T-helper 17 cell (primary cell): ENCODE data around the gene EIF4G3. TPM values are rescaled to one million over a fixed set of nuclear protein-coding genes. Genes with fewer than 3 reads are reported as not detected.
"Not testable (repeated sequence)": the region's sequence is repeated elsewhere in the genome, so short reads cannot be mapped to it uniquely, and the experiment has no call there.

Source experiments
- ATAC-seq: fragments of 150-1000 bp; cut with Tn5 transposase; 2 replicates; pipeline ENCODE4 v1.10.0; 2021; ENCODE audit warnings: mild to moderate bottlenecking, moderate library complexity
- DNase-seq, 3 donors: peaks; one replicate each; pipeline versions ENCODE4 v3.0.0 to v3.0.0-alpha.2; 2020 to 2021
- H3K9me3 ChIP-seq: one replicate; pipeline ENCODE4 v1.7.0; 2013; ENCODE audit warnings: low read length, mild to moderate bottlenecking; ENCODE audit not compliant: control insufficient read depth, poor library complexity, severe bottlenecking
- H3K27ac Mint-ChIP-seq: one replicate; pipeline ENCODE4 v1.8.0; 2022; ENCODE audit warnings: mild to moderate bottlenecking, moderate library complexity, mixed read lengths
- H3K27me3 Mint-ChIP-seq: one replicate; pipeline ENCODE4 v1.8.0; 2022; ENCODE audit warnings: mixed read lengths
- H3K36me3 Mint-ChIP-seq: one replicate; pipeline ENCODE4 v1.8.0; 2022; ENCODE audit warnings: low read depth, mixed read lengths
- H3K4me1 Mint-ChIP-seq: one replicate; pipeline ENCODE4 v1.8.0; 2022; ENCODE audit warnings: mild to moderate bottlenecking, mixed read lengths
- H3K4me3 Mint-ChIP-seq: one replicate; pipeline ENCODE4 v1.8.0; 2022; ENCODE audit warnings: mild to moderate bottlenecking, moderate library complexity, mixed read lengths
- total RNA-seq, 4 donors: library from RNA in 2 of 4; stranded (reverse) in 2 of 4; gene quantifications; one replicate each; pipeline ENCODE4 v1.2.3 and lab custom pipeline; 2022 to 2026

EIF4G3 gene, protein sequence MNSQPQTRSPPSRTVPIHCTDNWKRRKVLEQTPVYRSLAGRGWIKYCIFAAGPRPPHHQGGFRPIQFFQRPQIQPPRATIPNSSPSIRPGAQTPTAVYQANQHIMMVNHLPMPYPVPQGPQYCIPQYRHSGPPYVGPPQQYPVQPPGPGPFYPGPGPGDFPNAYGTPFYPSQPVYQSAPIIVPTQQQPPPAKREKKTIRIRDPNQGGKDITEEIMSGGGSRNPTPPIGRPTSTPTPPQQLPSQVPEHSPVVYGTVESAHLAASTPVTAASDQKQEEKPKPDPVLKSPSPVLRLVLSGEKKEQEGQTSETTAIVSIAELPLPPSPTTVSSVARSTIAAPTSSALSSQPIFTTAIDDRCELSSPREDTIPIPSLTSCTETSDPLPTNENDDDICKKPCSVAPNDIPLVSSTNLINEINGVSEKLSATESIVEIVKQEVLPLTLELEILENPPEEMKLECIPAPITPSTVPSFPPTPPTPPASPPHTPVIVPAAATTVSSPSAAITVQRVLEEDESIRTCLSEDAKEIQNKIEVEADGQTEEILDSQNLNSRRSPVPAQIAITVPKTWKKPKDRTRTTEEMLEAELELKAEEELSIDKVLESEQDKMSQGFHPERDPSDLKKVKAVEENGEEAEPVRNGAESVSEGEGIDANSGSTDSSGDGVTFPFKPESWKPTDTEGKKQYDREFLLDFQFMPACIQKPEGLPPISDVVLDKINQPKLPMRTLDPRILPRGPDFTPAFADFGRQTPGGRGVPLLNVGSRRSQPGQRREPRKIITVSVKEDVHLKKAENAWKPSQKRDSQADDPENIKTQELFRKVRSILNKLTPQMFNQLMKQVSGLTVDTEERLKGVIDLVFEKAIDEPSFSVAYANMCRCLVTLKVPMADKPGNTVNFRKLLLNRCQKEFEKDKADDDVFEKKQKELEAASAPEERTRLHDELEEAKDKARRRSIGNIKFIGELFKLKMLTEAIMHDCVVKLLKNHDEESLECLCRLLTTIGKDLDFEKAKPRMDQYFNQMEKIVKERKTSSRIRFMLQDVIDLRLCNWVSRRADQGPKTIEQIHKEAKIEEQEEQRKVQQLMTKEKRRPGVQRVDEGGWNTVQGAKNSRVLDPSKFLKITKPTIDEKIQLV (N-terminal part only)
- total RNA-seq, result 10 to 100 TPM; 29.4 to 34.2 TPM
- 41.6 to 58.9 reads per million in 2 donors for total RNA-seq (lab: John Stamatoyannopoulos, UW)

DNA sequence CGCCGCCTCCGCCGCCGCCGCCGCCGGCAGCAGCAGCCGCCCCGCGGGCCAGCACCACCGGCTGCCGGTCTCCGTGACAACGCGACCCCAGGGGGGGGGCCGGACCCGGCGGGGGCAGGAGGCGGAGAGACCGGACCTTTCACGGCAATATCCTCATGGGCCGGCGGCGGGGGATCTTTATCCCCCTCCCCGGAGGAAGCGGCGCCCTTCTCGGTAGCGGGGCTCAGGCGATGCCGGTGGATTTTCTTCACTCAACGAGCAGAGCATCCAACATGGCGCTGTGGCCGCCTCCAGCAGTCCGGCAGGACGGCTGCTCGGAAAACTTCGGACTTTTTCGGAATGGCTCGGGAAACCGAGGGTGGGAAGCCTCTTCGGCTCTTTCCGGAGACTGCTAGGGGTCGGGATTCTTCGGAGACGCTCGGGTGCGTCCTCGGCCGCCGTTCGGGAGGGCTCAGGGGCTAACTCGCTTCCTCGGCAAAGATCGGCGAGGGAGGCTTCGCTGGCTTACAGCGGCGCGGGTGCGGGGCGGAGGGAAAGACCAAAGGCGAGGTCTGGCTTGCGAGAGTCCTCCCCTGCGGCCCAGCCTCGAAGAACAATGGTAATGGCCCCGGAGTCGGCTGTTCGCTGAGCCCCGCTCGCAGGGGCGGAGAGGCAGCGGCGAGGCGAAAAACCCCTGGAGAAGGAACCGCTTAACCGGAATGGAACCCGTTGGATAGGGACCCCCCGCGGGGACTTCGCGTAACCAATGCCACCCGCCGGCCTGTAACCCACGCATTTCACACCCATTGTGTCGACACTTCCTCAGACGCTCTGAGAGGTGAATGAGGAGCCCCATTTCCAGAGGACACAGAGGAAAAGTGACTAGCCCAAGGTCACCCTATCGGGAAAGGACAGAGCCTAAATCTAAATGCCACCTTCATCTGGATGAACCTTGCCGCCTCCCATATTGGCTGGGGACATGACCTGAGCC lies at the start of gene EIF4G3:
TSS of gene EIF4G3 (minus strand) at position 312 of the 970 bp plus-strand sequence. CDS start 174,155 bp downstream, outside the sequence.
- Mint-ChIP-seq H3K27me3 (no peaks in the 10 kb centered on the region), H3K4me3 (peak within 1 kb of the TSS; percentile 91), H3K27ac (peak within 1 kb of the TSS; percentile 96), H3K36me3 (no peaks in the 10 kb centered on the region), H3K4me1 (peaks cover 17% of the 10 kb centered on the region)
- DNase-seq, result peak; percentile 93 to 100 (median 93)
- no peaks in the 10 kb centered on the region for H3K9me3 ChIP-seq
- ATAC-seq, result peak; percentile 95

DNA sequence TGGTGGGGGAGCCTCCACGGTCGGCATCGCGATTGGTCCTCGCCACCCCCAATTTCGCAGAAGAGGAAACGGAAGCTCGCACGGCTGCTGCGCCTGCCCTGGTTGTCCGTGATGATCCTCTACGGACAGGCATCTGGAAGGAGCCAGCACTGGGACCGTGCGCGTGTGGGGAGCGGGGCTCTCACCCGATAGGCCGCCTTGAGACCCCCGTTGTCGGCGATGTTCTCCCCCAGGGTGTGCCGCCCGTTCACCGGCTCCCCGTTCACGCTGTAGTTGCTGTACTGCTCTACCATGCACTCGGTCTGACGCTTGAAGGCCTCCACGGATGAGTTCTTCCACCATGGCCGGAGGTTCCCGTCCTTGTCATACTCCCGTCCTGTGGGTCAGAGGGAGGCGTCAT lies 48.4 kb upstream of the EIF4G3 start:
- Mint-ChIP-seq H3K27me3 (no peaks in the 10 kb centered on the region), H3K36me3 (peaks cover 15% of the 10 kb centered on the region), H3K4me3 (no peak overlapping the region), H3K27ac (peak overlapping the region; percentile 32), H3K4me1 (peaks cover 4% of the 10 kb centered on the region)
- ATAC-seq, result no peak
- DNase-seq, result no peak
- H3K9me3 ChIP-seq, result no peaks in the 10 kb centered on the region

- Mint-ChIP-seq H3K27me3 (no peaks in the 10 kb centered on the region), H3K4me3 (no peak overlapping the region), H3K27ac (peak overlapping the region; percentile 41), H3K36me3 (peaks cover 15% of the 10 kb centered on the region), H3K4me1 (peaks cover 9% of the 10 kb centered on the region)
- H3K9me3 ChIP-seq, result no peaks in the 10 kb centered on the region
- DNase-seq (no peak), ATAC-seq (no peak)
These were observed 44.1 kb upstream of the EIF4G3 start for GRCh38 chr1:21220815-21221214.

DNA sequence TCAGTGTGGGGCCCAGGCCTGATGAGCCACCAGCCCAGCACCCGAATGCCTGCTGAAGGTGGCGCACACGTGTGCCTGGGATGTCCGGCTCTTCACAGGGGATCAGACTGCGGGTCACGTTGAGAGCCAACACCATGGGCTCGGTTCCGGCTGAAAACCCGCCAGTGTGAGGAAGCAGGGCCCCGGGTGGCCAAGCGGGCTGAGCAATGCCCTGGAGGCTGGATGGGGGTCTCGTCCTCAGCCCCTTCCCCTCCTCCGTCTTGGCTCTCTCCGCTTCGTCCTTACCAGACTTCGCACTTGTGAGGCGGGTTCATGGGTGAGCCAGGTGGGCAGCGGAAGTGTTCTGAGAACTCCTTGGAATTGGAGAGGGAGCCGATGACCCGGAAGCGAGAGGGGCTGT lies 43.0 kb upstream of the EIF4G3 start:
- ATAC-seq (no peak), DNase-seq (no peak)
- Mint-ChIP-seq H3K27me3 (no peaks in the 10 kb centered on the region), H3K27ac (no peak overlapping the region), H3K4me1 (peaks cover 9% of the 10 kb centered on the region), H3K36me3 (peaks cover 12% of the 10 kb centered on the region), H3K4me3 (no peak overlapping the region)
- no peaks in the 10 kb centered on the region for H3K9me3 ChIP-seq

DNA sequence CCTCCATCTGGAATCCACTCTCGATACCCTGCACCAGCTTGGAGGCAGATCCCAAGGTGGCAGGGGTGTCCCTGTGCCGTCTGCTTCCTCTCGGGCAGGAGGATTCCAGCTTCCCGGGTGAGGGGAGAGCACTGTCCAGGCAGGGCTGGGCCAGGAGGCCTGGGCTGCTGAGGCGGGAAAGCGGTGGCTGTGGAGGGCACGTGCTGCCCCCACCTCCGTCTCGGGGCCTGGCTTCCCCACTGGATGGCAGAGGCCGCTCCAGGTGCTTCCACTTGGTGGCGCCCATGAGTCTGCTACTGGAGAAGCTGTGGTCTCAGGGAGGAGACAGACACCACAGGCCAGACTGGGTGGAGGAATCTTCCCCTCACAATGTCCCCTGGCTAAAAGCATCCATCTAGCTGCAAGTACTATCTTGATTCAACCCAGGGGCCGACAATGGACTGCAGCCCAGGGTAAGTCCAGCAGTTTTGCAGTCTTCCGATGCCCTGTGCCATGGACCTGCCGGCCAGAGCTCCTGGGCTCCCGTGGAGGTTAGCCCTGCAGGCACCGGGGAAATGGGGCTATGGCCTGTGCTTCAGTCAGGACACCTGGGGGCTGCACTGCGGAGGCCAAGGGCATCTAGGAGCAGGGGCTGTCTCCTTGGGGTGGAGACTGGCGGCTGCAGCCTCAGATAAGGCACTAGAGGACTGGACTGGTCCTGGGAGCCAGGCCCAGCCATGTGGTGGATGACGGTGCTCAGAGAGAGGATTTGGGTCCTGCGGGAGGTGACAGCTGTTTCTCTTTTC lies 41.3 kb upstream of the EIF4G3 start:
- peak in 1 of 3 donors; percentile 28 for DNase-seq
- peak; percentile 47 for ATAC-seq
- no peaks in the 10 kb centered on the region for H3K9me3 ChIP-seq
- H3K36me3 Mint-ChIP-seq, result peaks cover 4% of the 10 kb centered on the region
- peak overlapping the region; percentile 5 for H3K4me3 Mint-ChIP-seq
- H3K27ac Mint-ChIP-seq, result no peak overlapping the region
- H3K27me3 Mint-ChIP-seq, result no peaks in the 10 kb centered on the region
- H3K4me1 Mint-ChIP-seq, result peaks cover 5% of the 10 kb centered on the region

DNA sequence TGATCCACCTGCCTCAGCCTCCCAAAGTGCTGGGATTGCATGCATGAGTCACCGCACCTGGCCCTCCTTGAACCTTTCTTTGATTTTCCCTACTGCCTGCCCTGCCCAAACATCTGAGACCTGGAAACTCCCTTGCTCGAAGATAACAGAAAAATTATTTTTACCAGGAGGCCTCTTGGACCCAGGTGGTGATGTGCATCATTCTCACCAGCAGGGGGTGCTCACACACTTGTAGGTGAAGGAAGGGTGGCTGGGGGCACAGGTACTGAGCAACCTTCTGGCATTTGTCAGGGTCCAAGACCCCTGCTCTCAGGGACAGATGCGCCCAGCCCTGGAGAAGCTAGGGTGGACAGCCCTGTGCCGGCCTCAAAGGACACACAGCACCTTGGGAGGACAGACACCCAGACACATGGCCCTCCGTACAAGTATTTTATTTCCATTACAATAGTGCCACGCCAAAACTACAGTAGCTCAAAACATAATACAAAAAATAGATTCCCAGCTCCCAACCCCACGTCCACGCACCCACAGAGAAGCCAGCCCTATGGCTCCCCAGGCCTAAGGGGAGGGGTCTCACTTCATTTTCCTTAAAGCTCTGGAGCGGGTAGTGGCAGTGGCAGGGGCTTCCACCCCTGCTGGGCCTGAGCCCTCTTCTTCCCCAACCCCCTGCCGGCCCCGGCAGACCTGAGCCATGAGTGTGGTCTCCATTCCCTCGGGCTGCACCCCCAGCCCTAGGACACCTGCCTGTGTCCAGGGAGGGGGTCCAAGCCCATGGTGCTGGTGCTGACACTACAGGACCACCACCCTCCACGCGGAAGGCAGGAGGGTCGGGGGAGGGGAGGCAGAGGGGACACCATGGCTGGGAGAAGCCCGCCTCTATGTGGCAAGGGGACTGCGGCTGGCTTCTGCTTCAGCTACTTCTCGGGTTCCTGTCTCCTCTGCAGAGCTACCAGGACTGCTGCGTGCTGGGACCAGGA lies 40.4 kb upstream of the EIF4G3 start:
- Mint-ChIP-seq H3K36me3 (peaks cover 3% of the 10 kb centered on the region), H3K27ac (peak overlapping the region; percentile 57), H3K27me3 (no peaks in the 10 kb centered on the region), H3K4me1 (peaks cover 5% of the 10 kb centered on the region), H3K4me3 (no peak overlapping the region)
- ATAC-seq (peak; percentile 86), DNase-seq (peak; percentile 30 to 64 (median 36))
- no peaks in the 10 kb centered on the region for H3K9me3 ChIP-seq

DNA sequence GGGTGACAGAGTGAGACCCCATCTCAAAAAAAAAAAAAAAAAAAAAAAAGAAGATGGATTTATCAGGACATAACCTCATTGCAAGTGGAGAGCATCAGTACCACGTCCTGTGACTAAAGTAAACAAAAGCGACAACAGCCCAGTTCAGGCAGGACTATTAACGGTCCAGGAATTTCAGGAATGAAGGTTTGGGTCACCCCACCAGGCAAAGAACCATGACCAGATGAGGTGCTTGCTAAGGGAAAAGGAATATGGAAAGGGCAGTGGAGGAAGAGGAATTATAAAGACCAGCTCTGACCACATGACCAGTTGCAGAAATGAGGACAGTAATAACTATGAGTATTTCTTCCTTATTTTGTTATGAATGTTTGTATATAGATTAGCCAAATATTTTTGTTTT lies 35.4 kb upstream of the EIF4G3 start:
- no peak for ATAC-seq
- Mint-ChIP-seq H3K27me3 (no peaks in the 10 kb centered on the region), H3K27ac (no peak overlapping the region), H3K4me1 (peaks cover 7% of the 10 kb centered on the region), H3K36me3 (no peaks in the 10 kb centered on the region), H3K4me3 (no peak overlapping the region)
- H3K9me3 ChIP-seq, result no peaks in the 10 kb centered on the region
- no peak for DNase-seq

GRCh38 chr1:21208137-21208700 lies 31.5 kb upstream of the EIF4G3 start:
- not testable (repeated sequence) for H3K4me1 Mint-ChIP-seq, H3K9me3 ChIP-seq, H3K27ac Mint-ChIP-seq, ATAC-seq, H3K27me3 Mint-ChIP-seq, H3K4me3 Mint-ChIP-seq, DNase-seq, H3K36me3 Mint-ChIP-seq

DNA sequence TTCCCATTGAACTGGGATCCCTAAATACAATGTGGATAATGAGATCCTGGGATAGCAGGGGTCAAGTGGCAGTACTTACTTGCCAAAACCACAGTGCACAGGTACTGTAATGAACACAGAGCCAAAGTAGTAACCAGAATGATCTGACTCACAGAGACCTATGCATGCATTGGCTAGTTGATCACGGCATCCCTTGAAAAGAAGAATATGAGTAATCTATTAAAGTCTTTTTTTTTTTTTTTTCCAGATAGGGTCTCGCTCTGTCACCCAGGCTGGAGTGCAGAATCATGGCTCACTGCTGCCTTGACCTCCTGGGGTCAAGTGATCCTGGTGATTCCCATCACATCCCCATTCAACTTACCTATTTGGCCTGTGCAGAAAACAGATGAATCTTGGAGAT lies 29.4 kb upstream of the EIF4G3 start:
- no peak overlapping the region for H3K27ac Mint-ChIP-seq
- no peaks in the 10 kb centered on the region for H3K27me3 Mint-ChIP-seq
- ATAC-seq (no peak), DNase-seq (no peak)
- no peaks in the 10 kb centered on the region for H3K9me3 ChIP-seq
- no peaks in the 10 kb centered on the region for H3K36me3 Mint-ChIP-seq
- no peaks in the 10 kb centered on the region for H3K4me1 Mint-ChIP-seq
- H3K4me3 Mint-ChIP-seq, result no peak overlapping the region

- Mint-ChIP-seq H3K4me1 (no peaks in the 10 kb centered on the region), H3K27ac (peak overlapping the region; percentile 27), H3K36me3 (no peaks in the 10 kb centered on the region), H3K4me3 (no peak overlapping the region), H3K27me3 (no peaks in the 10 kb centered on the region)
- DNase-seq (no peak), ATAC-seq (no peak)
- H3K9me3 ChIP-seq, result no peaks in the 10 kb centered on the region
These were observed 28.7 kb upstream of the EIF4G3 start for GRCh38 chr1:21205416-21205815.

- Mint-ChIP-seq H3K4me3 (no peak overlapping the region), H3K4me1 (no peaks in the 10 kb centered on the region), H3K27me3 (peaks cover 22% of the 10 kb centered on the region), H3K36me3 (peaks cover 4% of the 10 kb centered on the region), H3K27ac (no peak overlapping the region)
- H3K9me3 ChIP-seq, result no peaks in the 10 kb centered on the region
- DNase-seq, result no peak
- ATAC-seq, result no peak
These were observed 25.0 kb upstream of the EIF4G3 start for GRCh38 chr1:21201650-21202049.
